HG02623 (cell line): ENCODE results near the gene HERC5.
"Not testable (repeated sequence)": the region's sequence is repeated elsewhere in the genome, so short reads cannot be mapped to it uniquely, and the experiment has no call there.

Experiments used
- ATAC-seq: cut with Tn5 transposase; IDR thresholded peaks from one replicate; pipeline ENCODE4 v1.9.1; 2021; ENCODE audit warnings: moderate library complexity; ENCODE audit not compliant: unreplicated experiment

The HERC5 gene

GRCh38 chr4:88447371-88448095, 9.4 kb upstream of the HERC5 start:
- ATAC-seq = no peak

GRCh38 chr4:88448211-88448765, 8.6 kb upstream of the HERC5 start:
- ATAC-seq = not testable (repeated sequence)

- ATAC-seq = no peak
These were observed 8.0 kb upstream of the HERC5 start for GRCh38 chr4:88448889-88449288.

GRCh38 chr4:88449290-88449689, 7.6 kb upstream of the HERC5 start:
- no peak for ATAC-seq

GRCh38 chr4:88451205-88451604, 5.7 kb upstream of the HERC5 start:
- ATAC-seq = no peak

- ATAC-seq = no peak
These were observed 4.0 kb upstream of the HERC5 start for GRCh38 chr4:88452912-88453311.

- ATAC-seq = peak; percentile 34
These were observed 586 bp downstream of the HERC5 start for GRCh38 chr4:88457307-88458103.

- ATAC-seq = no peak
These were observed 1.3 kb downstream of the HERC5 start for GRCh38 chr4:88458104-88458740.

- no peak for ATAC-seq
These were observed 8.8 kb downstream of the HERC5 start for GRCh38 chr4:88465653-88466192.

- ATAC-seq = no peak
These were observed 10.5 kb downstream of the HERC5 start for GRCh38 chr4:88467392-88467791.

- no peak for ATAC-seq
These were observed 20.4 kb downstream of the HERC5 start for GRCh38 chr4:88477229-88477860.

- ATAC-seq = no peak
These were observed 21.3 kb downstream of the HERC5 start for GRCh38 chr4:88478247-88478646.

- ATAC-seq = no peak
These were observed 24.6 kb downstream of the HERC5 start for GRCh38 chr4:88481537-88481936.

GRCh38 chr4:88489100-88489761, 32.3 kb downstream of the HERC5 start:
- no peak for ATAC-seq

- no peak for ATAC-seq
These were observed 41.0 kb downstream of the HERC5 start for GRCh38 chr4:88497859-88498409.

GRCh38 chr4:88503344-88503743, 46.4 kb downstream of the HERC5 start:
- ATAC-seq = no peak

- no peak for ATAC-seq
These were observed 54.3 kb downstream of the HERC5 start for GRCh38 chr4:88511236-88511635.

- no peak for ATAC-seq
These were observed 57.9 kb downstream of the HERC5 start for GRCh38 chr4:88514557-88515511.

- ATAC-seq = no peak
These were observed 59.8 kb downstream of the HERC5 start for GRCh38 chr4:88516746-88517145.
